ENCODE measurements around the gene ZNF20.

- TF ChIP-seq ZNF274 (IDR thresholded peaks at IDR 0.05; ENCODE audit: low read depth, low read length) (no peak), YY1 (IDR thresholded peaks at IDR 0.05; ENCODE audit: insufficient read depth, insufficient read length) (no peak)
These were observed 49.3 kb downstream of the ZNF20 start for GRCh38 chr19:12090807-12091206.

Data from NT2/D1 (cell line).